GM19452 (cell line): ENCODE results near the gene TXNDC16.

Experiments used
- ATAC-seq: cut with Tn5 transposase; IDR thresholded peaks from one replicate; pipeline ENCODE4 v1.9.1; 2021; ENCODE audit not compliant: unreplicated experiment

The TXNDC16 gene

GRCh38 chr14:52395728-52396127, 156.6 kb downstream of the TXNDC16 start:
- ATAC-seq = no peak

- ATAC-seq = no peak
These were observed 160.3 kb downstream of the TXNDC16 start for GRCh38 chr14:52391881-52392615.
